PFSK-1 (cell line): ENCODE results near the gene MMP28.

ENCODE experiments used
- FOXP2 ChIP-seq: optimal IDR thresholded peaks from 2 replicates; pipeline ENCODE3; 2011; ENCODE audit warnings: borderline replicate concordance, control low read depth, inconsistent platforms; ENCODE audit not compliant: insufficient read depth; ENCODE audit errors: extremely low read length, extremely low read depth
- POLR2AphosphoS5 ChIP-seq: IDR thresholded peaks from 2 replicates; pipeline ENCODE4 v1.6.1; 2012; ENCODE audit warnings: low read depth, mild to moderate bottlenecking, control low read depth, low read length, moderate library complexity
- REST ChIP-seq, 2 experiments: IDR thresholded peaks; 2 replicates each; pipeline versions ENCODE4 v1.6.1 to v1.8.0; 2011 to 2012; ENCODE audit warnings: low read depth in 2 of 2, low read length in 2 of 2, control low read depth in 1 of 2, inconsistent platforms in 1 of 2, mild to moderate bottlenecking in 1 of 2, moderate library complexity in 1 of 2; ENCODE audit not compliant: insufficient read depth in 1 of 2
- SIN3A ChIP-seq: IDR thresholded peaks from 2 replicates; pipeline ENCODE4 v1.6.1; 2012; ENCODE audit warnings: mild to moderate bottlenecking, low read length, moderate library complexity, borderline replicate concordance; ENCODE audit not compliant: insufficient read depth
- TAF1 ChIP-seq: IDR thresholded peaks from 2 replicates; pipeline ENCODE4 v1.6.1; 2012; ENCODE audit warnings: low read length, control low read depth, borderline replicate concordance; ENCODE audit not compliant: insufficient read depth

MMP28 gene

GRCh38 chr17:35812456-35812855 is 17.0 kb upstream of the MMP28 start:
- TF ChIP-seq REST (IDR thresholded peaks at IDR 0.05; ENCODE audit: insufficient read depth in 1 of 2, low read depth in 2 of 2, low read length in 2 of 2) (no peak), FOXP2 (no peak), POLR2AphosphoS5 (no peak)

- TF ChIP-seq SIN3A: no peak
- no peak for TF ChIP-seq TAF1
- no peak for TF ChIP-seq POLR2AphosphoS5
- no peak for TF ChIP-seq FOXP2
- no peak for TF ChIP-seq REST (IDR thresholded peaks at IDR 0.05; ENCODE audit: insufficient read depth in 1 of 2, low read depth in 2 of 2, low read length in 2 of 2)
These were observed 16.3 kb upstream of the MMP28 start for GRCh38 chr17:35811759-35812158.

GRCh38 chr17:35809855-35810461 is 14.5 kb upstream of the MMP28 start:
- TF ChIP-seq REST (IDR thresholded peaks at IDR 0.05; ENCODE audit: insufficient read depth in 1 of 2, low read depth in 2 of 2, low read length in 2 of 2) (no peak), FOXP2 (no peak), SIN3A (no peak), TAF1 (no peak), POLR2AphosphoS5 (no peak; the same call in 1 of the 2 replicates)

GRCh38 chr17:35808962-35809854 is 13.8 kb upstream of the MMP28 start, which contains the start of gene TAF15:
Gene TAF15, plus strand, starts transcription at chr17:35809484. Its CDS starts 86 bp downstream, at chr17:35809570.
- TF ChIP-seq REST (IDR thresholded peaks at IDR 0.05; ENCODE audit: insufficient read depth in 1 of 2, low read depth in 2 of 2, low read length in 2 of 2): peak; percentile 36 to 74; a peak in 2 of 4 replicates
- TF ChIP-seq POLR2AphosphoS5: peak; percentile 98
- TF ChIP-seq TAF1: peak; percentile 88
- TF ChIP-seq SIN3A: no peak; the same call in 1 of the 2 replicates
- peak; percentile 49 for TF ChIP-seq FOXP2
